BLaER1 (cell line): Measurements from ENCODE around the gene FDPS.

Experiments
- H3K27ac ChIP-seq: shearing (Covaris generic); formaldehyde crosslinking; 2 replicates; pipeline ENCODE4 v1.8.1; 2022
- H3K27me3 ChIP-seq: shearing (Covaris generic); formaldehyde crosslinking; 2 replicates; pipeline ENCODE4 v1.8.1; 2022
- H3K36me3 ChIP-seq: shearing (Covaris generic); formaldehyde crosslinking; 2 replicates; pipeline ENCODE4 v1.8.1; 2022
- H3K4me1 ChIP-seq: shearing (Covaris generic); formaldehyde crosslinking; 2 replicates; pipeline ENCODE4 v1.8.1; 2022
- H3K4me2 ChIP-seq: shearing (Covaris generic); formaldehyde crosslinking; 2 replicates; pipeline ENCODE4 v1.8.1; 2022
- H3K4me3 ChIP-seq: shearing (Covaris generic); formaldehyde crosslinking; 2 replicates; pipeline ENCODE4 v1.8.1; 2022
- H3K9ac ChIP-seq: shearing (Covaris generic); formaldehyde crosslinking; 2 replicates; pipeline ENCODE4 v1.8.1; 2022
- H3K9me3 ChIP-seq: shearing (Covaris generic); formaldehyde crosslinking; 2 replicates; pipeline ENCODE4 v1.8.1; 2022
- H4K20me1 ChIP-seq: shearing (Covaris generic); formaldehyde crosslinking; 2 replicates; pipeline ENCODE4 v1.8.1; 2022
- Cebpa-rat ChIP-seq: shearing (Covaris generic); IDR thresholded peaks from 2 replicates; pipeline ENCODE4 v1.8.1; 2022

Gene FDPS

DNA sequence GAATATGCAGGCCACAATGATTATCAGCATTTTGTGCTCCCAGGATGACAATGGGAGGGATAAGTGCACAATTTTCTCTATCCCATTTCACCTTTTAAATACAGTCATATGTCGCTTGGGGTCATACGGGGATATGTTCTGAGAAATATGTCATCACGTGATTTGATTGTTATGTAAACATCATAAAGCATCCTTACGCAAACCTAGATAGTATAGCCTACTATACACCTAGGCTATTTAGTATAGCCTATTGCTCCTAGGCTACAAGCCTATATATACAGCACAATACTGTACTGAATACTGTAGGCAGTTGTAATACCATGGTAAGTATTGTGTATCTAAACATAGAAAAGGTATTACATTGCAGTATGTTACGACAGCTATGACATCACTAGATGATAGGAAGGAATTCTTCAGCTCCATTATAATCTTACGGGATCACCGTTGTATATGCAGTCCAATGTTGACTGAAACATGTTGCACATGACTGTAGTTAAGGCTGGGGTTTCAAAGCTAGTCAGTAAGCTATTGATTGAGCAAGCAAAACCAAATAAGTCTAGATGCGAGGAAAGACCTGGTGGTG is 30.9 kb downstream of the FDPS start:
- no peak overlapping the region for H3K4me3 ChIP-seq
- H3K4me2 ChIP-seq: no peak overlapping the region

DNA sequence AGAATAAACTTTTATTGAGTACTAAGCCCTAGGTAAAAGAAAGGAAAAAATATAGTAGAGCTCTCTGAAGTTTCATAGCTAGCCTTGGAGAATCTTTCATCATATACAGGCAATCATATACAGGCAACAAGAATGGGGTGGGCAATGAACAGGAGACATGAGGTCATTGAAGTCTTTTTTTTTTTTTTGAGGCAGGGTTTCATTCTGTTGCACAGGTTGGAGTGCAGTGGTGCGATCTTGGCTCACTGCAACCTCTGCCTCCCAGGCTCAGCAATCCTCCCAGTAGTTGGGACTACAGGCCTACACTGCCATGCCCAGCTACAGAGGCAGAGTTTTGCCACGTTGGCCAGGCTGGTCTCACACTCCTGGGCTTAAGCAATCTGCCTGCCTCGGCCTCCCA is 34.2 kb downstream of the FDPS start:
- Histone ChIP-seq H3K27ac (no peak overlapping the region), H4K20me1 (no peaks in the 10 kb centered on the region), H3K9ac (no peak overlapping the region), H3K27me3 (no peaks in the 10 kb centered on the region), H3K4me1 (no peaks in the 10 kb centered on the region), H3K4me2 (no peak overlapping the region), H3K36me3 (peaks cover 100% of the 10 kb centered on the region), H3K9me3 (no peaks in the 10 kb centered on the region), H3K4me3 (no peak overlapping the region)
- TF ChIP-seq Cebpa-rat: no peak

More for the DNA sequence above, 30.9 kb downstream of the FDPS start:
- H3K9ac ChIP-seq: no peak overlapping the region
- H4K20me1 ChIP-seq: no peaks in the 10 kb centered on the region; the same call in 1 of the 2 replicates
- H3K4me1 ChIP-seq: no peaks in the 10 kb centered on the region
- H3K27ac ChIP-seq: no peak overlapping the region
- H3K27me3 ChIP-seq: no peaks in the 10 kb centered on the region
- no peaks in the 10 kb centered on the region for H3K9me3 ChIP-seq
- peaks cover 96% of the 10 kb centered on the region for H3K36me3 ChIP-seq
- no peak for TF ChIP-seq Cebpa-rat

DNA sequence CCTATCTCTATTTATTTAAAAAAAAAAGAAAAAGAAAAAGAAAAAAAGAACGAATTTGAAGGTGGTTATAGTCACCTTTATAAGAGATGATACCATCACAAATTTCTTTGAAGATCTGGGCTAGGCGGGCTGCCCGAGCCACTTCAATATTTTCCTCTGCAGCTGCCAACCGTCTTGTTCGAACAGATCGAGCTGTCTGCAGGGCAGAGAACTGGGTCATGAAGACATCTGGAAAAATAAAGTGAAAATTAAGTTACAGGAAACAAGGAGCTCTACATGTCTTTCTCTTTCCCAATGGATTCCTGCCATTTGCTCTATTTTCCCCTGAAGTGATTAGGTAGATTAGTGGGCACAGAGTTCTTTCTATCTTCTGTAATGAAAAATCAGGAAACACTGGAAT is 44.0 kb downstream of the FDPS start:
- Histone ChIP-seq H3K4me1 (no peaks in the 10 kb centered on the region), H3K27ac (no peak overlapping the region), H3K27me3 (no peaks in the 10 kb centered on the region), H3K4me3 (no peak overlapping the region), H3K4me2 (no peak overlapping the region), H4K20me1 (no peaks in the 10 kb centered on the region), H3K36me3 (peaks cover 98% of the 10 kb centered on the region), H3K9ac (no peak overlapping the region), H3K9me3 (no peaks in the 10 kb centered on the region)
- TF ChIP-seq Cebpa-rat: no peak

DNA sequence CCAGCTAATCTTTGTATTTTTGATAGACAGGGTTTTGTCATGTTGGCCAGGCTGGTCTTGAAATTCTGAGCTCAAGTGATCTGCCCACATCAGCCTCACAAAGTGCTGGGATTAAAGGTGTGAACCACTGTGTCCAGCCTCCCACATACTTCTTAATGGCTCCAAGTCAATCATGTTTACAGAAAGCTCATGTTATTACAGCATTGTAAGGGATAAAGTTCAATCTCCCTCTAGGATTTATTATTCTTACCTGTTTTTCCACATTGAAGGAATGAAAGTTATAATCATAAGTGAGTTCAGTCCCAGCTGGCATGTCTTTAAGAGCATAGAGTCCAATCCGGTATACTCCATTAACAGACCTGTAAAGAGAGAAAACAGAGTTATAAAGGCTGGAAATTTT is 51.4 kb downstream of the FDPS start:
- H3K4me2 ChIP-seq: no peak overlapping the region
- no peaks in the 10 kb centered on the region for H4K20me1 ChIP-seq
- H3K4me3 ChIP-seq: no peak overlapping the region
- no peaks in the 10 kb centered on the region for H3K4me1 ChIP-seq
- peaks cover 97% of the 10 kb centered on the region for H3K36me3 ChIP-seq
- no peaks in the 10 kb centered on the region for H3K9me3 ChIP-seq
- no peak overlapping the region for H3K9ac ChIP-seq
- H3K27ac ChIP-seq: no peak overlapping the region
- no peak for TF ChIP-seq Cebpa-rat
- H3K27me3 ChIP-seq: no peaks in the 10 kb centered on the region
